ENCODE measurements around the gene RPUSD4.

The RPUSD4 gene

DNA sequence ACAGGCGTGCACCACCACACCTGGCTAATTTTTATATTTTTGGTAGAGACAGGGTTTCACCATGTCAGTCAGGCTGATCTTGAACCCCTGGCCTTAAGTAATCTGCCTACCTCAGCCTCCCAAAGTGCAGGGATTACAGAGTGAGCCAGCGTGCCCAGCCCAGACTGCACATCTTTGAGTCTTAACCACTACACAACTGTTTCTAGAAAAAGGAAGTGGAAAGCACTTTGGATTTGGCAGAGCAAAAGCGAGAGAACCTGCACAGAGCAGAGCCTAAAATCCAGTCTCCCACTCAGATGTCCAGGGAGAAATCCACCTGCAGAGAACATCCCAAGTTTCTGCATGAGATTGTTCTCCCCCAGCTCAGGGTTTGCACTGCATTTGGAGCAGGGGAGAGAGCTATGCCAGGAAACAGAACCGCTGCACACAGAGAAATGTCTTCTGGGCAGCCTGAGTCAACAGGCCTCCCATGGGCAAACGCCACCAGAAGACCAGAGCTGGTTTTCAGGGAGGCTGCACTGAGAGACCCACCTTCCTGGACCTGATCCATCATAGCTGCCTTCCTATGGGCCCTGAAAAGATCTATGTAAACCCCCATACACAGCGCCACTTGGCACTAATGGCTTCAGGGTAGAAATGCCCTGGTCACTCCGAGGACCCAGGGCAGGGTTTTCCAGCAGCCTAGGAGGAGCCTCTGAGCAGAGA lies 54.0 kb downstream of the RPUSD4 start:
- no peak for DNase-seq

DNA sequence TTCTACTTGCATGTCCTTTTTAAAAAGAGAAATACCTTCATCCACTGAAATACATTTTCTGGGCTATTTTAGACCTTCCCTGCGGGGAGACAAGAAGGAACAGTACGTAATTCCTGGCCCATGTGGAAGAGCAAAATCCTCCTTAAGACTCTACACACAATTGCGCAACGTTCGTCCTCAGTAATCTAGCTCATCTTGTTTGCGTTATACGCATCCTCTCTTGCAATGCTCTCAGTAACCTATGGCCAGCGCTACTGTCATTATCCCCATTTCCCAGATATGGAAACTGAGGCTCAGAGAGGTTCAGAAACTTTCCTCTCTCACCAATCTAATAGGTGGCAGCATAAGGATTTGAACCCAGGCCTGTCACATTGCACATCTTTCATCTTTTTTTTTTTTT lies 54.6 kb downstream of the RPUSD4 start:
- DNase-seq, result no peak

DNA sequence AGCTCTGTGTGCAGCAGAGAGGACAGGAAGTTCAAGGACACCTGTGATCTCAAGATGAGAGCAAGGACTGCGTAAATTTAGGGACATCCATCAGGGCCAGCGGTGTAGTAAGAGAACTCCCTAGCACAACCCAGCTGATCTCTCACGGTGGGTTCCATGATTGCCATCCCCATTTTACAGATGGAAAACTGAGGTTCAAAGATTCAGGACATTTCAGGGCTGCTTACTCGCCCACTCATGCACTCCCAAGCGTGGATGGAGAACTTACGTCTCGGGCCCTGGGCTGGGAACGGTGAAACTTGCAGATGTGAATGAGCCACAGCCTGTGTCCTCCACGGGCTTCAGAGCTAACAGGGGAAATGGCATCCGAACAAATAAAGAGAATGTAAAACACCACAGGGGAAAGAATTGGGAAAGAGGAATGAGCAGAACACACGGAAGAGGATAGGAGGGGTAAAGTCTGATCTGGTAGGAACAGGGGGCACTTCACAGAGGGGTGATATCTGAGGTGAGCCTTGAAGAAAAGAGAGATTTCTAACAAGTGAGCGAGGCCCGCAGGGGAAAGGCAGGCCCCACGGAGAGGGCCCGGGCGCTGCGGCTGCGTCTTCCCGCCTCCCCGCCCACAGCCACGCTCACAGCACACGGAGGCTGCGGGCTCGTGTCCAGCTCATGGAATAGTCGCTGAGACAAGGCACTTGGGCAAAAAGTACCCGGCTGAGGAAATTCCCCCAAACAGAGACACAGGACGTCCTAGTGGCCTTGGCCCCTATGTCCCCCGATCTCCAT lies 55.9 kb downstream of the RPUSD4 start:
- no peak for DNase-seq

DNA sequence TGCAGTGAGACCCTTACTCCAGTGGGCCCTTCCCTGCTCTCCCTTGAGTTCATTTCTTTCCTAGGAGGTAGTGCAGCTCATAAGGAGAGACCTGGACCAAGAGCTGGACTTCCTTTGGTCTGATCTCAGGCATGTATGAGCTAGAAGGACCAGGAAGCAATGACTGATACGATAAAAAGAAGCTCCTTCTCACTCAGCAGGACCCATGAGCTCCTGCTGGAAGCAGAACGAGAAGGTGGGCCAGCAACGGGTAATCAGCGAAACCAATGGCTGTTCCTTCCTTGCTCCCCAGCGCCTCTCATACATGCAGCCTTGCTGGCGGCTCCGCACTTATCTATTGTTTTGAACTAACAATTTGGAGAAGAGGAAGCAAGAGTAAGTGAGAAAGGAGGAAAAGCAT lies 56.8 kb downstream of the RPUSD4 start:
- DNase-seq, result no peak

DNA sequence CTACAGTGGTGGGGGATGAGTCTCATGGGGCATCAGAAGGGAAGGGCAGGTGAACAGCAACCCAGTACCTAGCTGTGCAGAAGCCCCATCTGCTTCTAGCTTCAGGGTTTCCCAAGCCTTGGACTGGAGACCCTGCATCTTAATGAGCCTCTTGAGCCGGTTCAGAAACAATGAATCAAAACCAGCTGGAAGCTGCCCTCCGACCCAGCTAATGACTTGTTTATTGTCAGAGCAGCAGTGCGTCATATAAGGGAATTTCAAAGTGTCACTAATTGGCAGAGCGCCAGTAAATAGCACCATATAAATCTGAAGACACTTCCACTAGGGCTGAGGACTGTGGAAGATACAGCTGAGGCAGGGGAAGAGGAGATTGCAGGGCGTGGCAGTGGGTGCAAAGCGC lies 57.5 kb downstream of the RPUSD4 start:
- no peak for DNase-seq

DNA sequence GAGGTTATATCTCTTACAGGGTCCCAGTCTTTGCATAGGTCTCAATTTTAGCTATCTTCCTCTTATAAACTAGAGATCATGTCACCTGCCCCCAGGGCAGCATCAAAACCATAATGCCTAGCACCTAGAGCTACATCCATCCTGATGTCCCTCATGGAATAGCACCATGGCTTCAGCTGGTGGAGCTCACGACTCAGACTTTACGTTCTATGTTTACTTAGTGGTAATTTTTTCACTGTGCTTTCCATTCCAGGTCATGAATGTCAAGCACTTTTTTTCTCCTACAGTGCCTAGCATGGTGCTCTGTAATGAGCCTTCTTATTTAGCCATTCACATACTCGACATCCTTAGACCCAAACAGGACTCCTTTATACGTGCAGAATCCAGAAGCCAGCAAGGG lies 58.4 kb downstream of the RPUSD4 start:
- no peak for DNase-seq

DNA sequence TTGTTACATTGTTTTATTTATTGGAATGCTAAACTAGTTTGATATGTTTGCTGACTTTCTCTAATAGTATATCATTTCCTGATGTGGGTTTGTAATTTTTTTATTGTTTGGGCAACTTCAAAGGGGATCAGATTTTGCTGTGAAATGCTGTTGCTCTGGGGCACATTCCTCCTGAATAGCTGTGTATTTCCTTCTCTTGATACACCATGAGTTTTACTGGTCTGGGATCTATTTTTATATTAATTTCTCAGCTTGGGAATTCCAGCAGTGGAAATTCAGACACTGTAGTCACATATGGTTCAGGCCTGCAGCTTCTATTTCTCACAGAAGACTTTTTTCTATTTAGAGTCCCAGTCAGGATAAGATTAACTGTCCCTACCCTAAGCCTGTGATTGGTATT lies 58.9 kb downstream of the RPUSD4 start:
- no peak for DNase-seq

DNA sequence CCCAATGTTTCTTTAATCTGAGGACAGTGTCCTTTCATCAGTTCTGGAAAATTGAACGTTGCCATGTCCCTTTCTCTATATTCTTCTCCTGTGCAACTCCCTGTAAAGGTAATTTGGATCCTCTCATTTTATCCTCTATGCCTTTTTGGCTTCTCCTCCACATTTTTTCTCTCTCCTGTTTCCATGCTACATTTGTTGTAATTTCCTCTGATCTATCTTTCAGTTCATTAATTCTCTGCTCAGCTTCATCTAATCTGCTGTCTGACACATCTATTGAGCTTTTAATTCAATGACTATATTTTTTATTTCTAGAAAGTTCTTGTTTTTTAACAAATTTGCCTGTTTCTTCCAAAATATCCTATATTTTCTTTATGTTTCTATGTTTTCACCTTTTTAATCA lies 59.3 kb downstream of the RPUSD4 start:
- DNase-seq, result no peak

Data from hypothalamus (tissue), 51 donors.